ENCODE results near the gene CCDC33. TPM values are rescaled to one million over a fixed set of nuclear protein-coding genes. Genes with fewer than 3 reads are reported as not detected.

CCDC33 gene
- polyA plus RNA-seq, 1 of the 3 experiments (the other 2 are of a cell fraction): 4.0 TPM

DNA sequence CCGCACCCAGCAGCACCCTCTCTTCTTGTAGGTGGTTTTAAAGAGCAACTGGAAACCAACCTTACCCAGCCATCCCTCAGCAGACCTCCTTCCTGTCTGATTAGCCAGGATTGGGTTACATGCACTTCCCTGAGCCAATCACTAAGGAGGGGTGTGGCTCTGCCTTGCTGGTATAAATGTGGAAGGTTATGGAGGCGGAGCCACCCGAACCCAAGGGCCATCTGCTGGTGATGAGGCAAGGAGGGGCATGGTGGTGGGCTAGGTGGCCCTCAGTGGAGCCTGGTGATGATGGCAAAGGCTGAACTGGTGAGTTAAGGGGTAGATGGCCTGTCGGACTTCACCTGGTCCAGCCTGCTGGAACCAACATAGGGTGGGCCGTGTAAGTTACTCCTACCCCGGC lies 39.8 kb downstream of the CCDC33 start:
- POLR2A ChIA-PET: no interaction called here
- H3K4me3 ChIP-seq (ENCODE audit: low read depth in 2 of 2, low read length in 1 of 2): no peak overlapping the region
- TF ChIP-seq, protein P1, sequence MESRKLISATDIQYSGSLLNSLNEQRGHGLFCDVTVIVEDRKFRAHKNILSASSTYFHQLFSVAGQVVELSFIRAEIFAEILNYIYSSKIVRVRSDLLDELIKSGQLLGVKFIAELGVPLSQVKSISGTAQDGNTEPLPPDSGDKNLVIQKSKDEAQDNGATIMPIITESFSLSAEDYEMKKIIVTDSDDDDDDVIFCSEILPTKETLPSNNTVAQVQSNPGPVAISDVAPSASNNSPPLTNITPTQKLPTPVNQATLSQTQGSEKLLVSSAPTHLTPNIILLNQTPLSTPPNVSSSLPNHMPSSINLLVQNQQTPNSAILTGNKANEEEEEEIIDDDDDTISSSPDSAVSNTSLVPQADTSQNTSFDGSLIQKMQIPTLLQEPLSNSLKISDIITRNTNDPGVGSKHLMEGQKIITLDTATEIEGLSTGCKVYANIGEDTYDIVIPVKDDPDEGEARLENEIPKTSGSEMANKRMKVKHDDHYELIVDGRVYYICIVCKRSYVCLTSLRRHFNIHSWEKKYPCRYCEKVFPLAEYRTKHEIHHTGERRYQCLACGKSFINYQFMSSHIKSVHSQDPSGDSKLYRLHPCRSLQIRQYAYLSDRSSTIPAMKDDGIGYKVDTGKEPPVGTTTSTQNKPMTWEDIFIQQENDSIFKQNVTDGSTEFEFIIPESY (IDR thresholded peaks at IDR 0.05; ENCODE audit: borderline replicate concordance, low read depth): no peak
- TF ChIP-seq SMC3 (IDR thresholded peaks at IDR 0.05; ENCODE audit: low read depth, low read length) (no peak), CHD2 (IDR thresholded peaks at IDR 0.05; ENCODE audit: low read length, partially characterized antibody) (no peak), EZH2phosphoT487 (IDR thresholded peaks at IDR 0.05; ENCODE audit: borderline replicate concordance, low read depth) (no peak), REST (IDR thresholded peaks at IDR 0.05; ENCODE audit: low read depth, low read length) (no peak), SIN3A (IDR thresholded peaks at IDR 0.05; ENCODE audit: borderline replicate concordance, low read depth, low read length) (no peak), GATA2 (CRISPR knock-in tag; IDR thresholded peaks at IDR 0.05) (no peak), MEF2A (IDR thresholded peaks at IDR 0.05; ENCODE audit: borderline replicate concordance, low read depth) (no peak), NFIC (IDR thresholded peaks at IDR 0.05; ENCODE audit: borderline replicate concordance) (no peak)
- TF ChIP-seq, protein P2, sequence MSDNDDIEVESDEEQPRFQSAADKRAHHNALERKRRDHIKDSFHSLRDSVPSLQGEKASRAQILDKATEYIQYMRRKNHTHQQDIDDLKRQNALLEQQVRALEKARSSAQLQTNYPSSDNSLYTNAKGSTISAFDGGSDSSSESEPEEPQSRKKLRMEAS (IDR thresholded peaks at IDR 0.05; ENCODE audit: low read depth): no peak
- H3F3A ChIP-seq (replicated peaks; ENCODE audit: insufficient read depth): no peaks in the 10 kb centered on the region
- H3K4me2 ChIP-seq: no peak overlapping the region
- no peaks in the 10 kb centered on the region for H3K36me3 ChIP-seq (replicated peaks in 1 of 2; ENCODE audit: control insufficient read depth in 1 of 2, insufficient read depth in 2 of 2, low read length in 1 of 2)
- no peak overlapping the region for H3K9ac ChIP-seq
- H3K27me3 ChIP-seq (ENCODE audit: insufficient read depth): no peaks in the 10 kb centered on the region; the same call in 1 of the 2 replicates
- H3K79me2 ChIP-seq (ENCODE audit: insufficient read depth): no peaks in the 10 kb centered on the region
- H3K9me3 ChIP-seq: no peaks in the 10 kb centered on the region
- WGBS (ENCODE audit: low lambda C conversion rate): 87% methylated on average over 5 of the region's 6 CpGs
- H4K20me1 ChIP-seq (ENCODE audit: insufficient read depth): no peaks in the 10 kb centered on the region
- no peaks in the 10 kb centered on the region for H3K9me2 ChIP-seq
- CTCF ChIA-PET: interaction anchor here (1.9 kb wide), 1 partner anchor 32 kb away, joined by 7 read pairs; no protein-coding TSS in a partner anchor
- peak; percentile 51 for DNase-seq
- no peak overlapping the region for H2AFZ ChIP-seq (ENCODE audit: low read depth)
- H3K27ac ChIP-seq (ENCODE audit: low read depth in 2 of 2, low read length in 1 of 2): no peak overlapping the region
- peaks cover 0 to 43% of the 10 kb centered on the region in 2 experiments; a peak in 1 of 4 replicates for H3K4me1 ChIP-seq (ENCODE audit: control insufficient read depth in 1 of 2, insufficient read depth in 2 of 2, low read depth in 1 of 2, low read length in 1 of 2)

DNA sequence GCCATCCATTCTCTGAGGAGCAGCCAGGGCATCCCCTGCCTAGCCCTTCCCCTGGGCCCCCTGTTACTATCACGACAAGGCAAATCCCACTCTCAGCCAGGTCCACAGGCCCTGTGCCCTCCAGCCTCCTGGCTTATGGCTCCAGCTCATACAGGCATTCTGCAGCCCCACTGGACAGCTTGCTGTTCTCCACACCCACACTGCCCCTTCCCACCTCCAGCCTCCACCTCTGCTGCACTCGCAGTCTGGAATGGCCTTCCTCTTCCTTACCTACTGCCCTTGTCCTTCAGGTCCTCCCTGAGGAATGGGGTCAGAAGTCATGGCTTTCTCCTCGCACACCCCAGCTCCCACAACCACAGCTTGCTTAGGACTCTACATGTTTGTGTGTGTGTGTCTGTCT lies 40.4 kb downstream of the CCDC33 start:
- Histone ChIP-seq H3K27ac (ENCODE audit: low read depth in 2 of 2, low read length in 1 of 2) (no peak overlapping the region), H3K36me3 (replicated peaks in 1 of 2; ENCODE audit: control insufficient read depth in 1 of 2, insufficient read depth in 2 of 2, low read length in 1 of 2) (no peaks in the 10 kb centered on the region), H2AFZ (ENCODE audit: low read depth) (no peak overlapping the region), H3K79me2 (ENCODE audit: insufficient read depth) (no peaks in the 10 kb centered on the region), H3K9me3 (no peaks in the 10 kb centered on the region), H4K20me1 (ENCODE audit: insufficient read depth) (no peaks in the 10 kb centered on the region), H3K4me1 (ENCODE audit: control insufficient read depth in 1 of 2, insufficient read depth in 2 of 2, low read depth in 1 of 2, low read length in 1 of 2) (peaks cover 0 to 43% of the 10 kb centered on the region in 2 experiments; a peak in 1 of 4 replicates), H3K27me3 (ENCODE audit: insufficient read depth) (no peaks in the 10 kb centered on the region; the same call in 1 of the 2 replicates), H3K4me3 (ENCODE audit: low read depth in 2 of 2, low read length in 1 of 2) (no peak overlapping the region), H3K9ac (no peak overlapping the region), H3K9me2 (no peaks in the 10 kb centered on the region), H3F3A (replicated peaks; ENCODE audit: insufficient read depth) (no peaks in the 10 kb centered on the region), H3K4me2 (no peak overlapping the region)
- 61% methylated on average over 3 of the region's 3 CpGs for WGBS (ENCODE audit: low lambda C conversion rate)
- CTCF ChIA-PET: interaction anchor here (1.9 kb wide), 1 partner anchor 32 kb away, joined by 7 read pairs; no protein-coding TSS in a partner anchor
- DNase-seq: no peak
- POLR2A ChIA-PET: interaction anchor here (0.5 kb wide), 1 partner anchor 656 kb away, joined by 5 read pairs; no protein-coding TSS in a partner anchor
- TF ChIP-seq, protein P2 (IDR thresholded peaks at IDR 0.05; ENCODE audit: low read depth): no peak
- TF ChIP-seq CTCF (IDR thresholded peaks at IDR 0.05) (no peak), EP300 (IDR thresholded peaks at IDR 0.05; ENCODE audit: borderline replicate concordance in 1 of 2, low read depth in 1 of 2, low read length in 1 of 2) (no peak), FOXJ3 (CRISPR knock-in tag; IDR thresholded peaks at IDR 0.05) (no peak), RXRA (IDR thresholded peaks at IDR 0.05; ENCODE audit: borderline replicate concordance, low read depth) (no peak), YY1 (IDR thresholded peaks at IDR 0.05; ENCODE audit: low read depth) (no peak)
- TF ChIP-seq, protein P3, sequence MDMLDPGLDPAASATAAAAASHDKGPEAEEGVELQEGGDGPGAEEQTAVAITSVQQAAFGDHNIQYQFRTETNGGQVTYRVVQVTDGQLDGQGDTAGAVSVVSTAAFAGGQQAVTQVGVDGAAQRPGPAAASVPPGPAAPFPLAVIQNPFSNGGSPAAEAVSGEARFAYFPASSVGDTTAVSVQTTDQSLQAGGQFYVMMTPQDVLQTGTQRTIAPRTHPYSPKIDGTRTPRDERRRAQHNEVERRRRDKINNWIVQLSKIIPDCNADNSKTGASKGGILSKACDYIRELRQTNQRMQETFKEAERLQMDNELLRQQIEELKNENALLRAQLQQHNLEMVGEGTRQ (IDR thresholded peaks at IDR 0.05; ENCODE audit: borderline replicate concordance, low read depth, low read length): no peak
